ENCODE data around the gene TPK1.

Gene TPK1

GRCh38 chr7:144796919-144797318, 38.9 kb downstream of the TPK1 start:
- Histone ChIP-seq H3K36me3 (ENCODE audit: control insufficient read depth in 1 of 2, insufficient read depth in 2 of 2, low read depth in 1 of 2, low read length in 2 of 2) (peaks cover 0 to 7% of the 10 kb centered on the region in 2 experiments), H4K91ac (ENCODE audit: low read length) (no peak overlapping the region), H3K18ac (ENCODE audit: low read depth in 1 of 2, low read length in 2 of 2) (no peak overlapping the region), H3K27ac (ENCODE audit: low read length, poor library complexity, severe bottlenecking) (no peak overlapping the region), H3K4me1 (ENCODE audit: control insufficient read depth, insufficient read depth, low read depth, low read length) (no peaks in the 10 kb centered on the region), H4K8ac (ENCODE audit: low read length) (no peak overlapping the region), H2BK120ac (ENCODE audit: low read depth, low read length) (no peak overlapping the region), H3K27me3 (ENCODE audit: control insufficient read depth in 1 of 2, insufficient read depth in 1 of 2, low read length in 2 of 2) (no peaks in the 10 kb centered on the region), H2BK12ac (ENCODE audit: low read length in 2 of 2) (no peak overlapping the region), H2BK5ac (ENCODE audit: low read depth, low read length, poor library complexity, severe bottlenecking) (no peak overlapping the region), H3K4me2 (ENCODE audit: low read length, poor library complexity, severe bottlenecking) (no peak overlapping the region), H3K4ac (ENCODE audit: low read depth in 1 of 2, low read length in 2 of 2) (no peak overlapping the region), H3K14ac (ENCODE audit: low read length in 2 of 2) (no peak overlapping the region), H2AK5ac (ENCODE audit: low read length, severe bottlenecking) (no peak overlapping the region), H2BK15ac (ENCODE audit: low read depth, poor library complexity, severe bottlenecking) (no peak overlapping the region), H2AFZ (ENCODE audit: low read depth, low read length) (no peak overlapping the region), H3K9ac (ENCODE audit: low read length) (no peak overlapping the region), H3K23ac (ENCODE audit: low read length in 2 of 2) (no peak overlapping the region), H3K9me3 (ENCODE audit: control insufficient read depth, low read length) (peaks cover 11% of the 10 kb centered on the region), H3K4me3 (ENCODE audit: insufficient read depth in 1 of 2, low read depth in 1 of 2, low read length in 2 of 2) (no peak overlapping the region), H3K79me1 (replicated peaks; ENCODE audit: low read length, poor library complexity, severe bottlenecking) (peaks cover 3% of the 10 kb centered on the region)
- WGBS, result 86% methylated on average over 5 of the region's 5 CpGs
- DNase-seq, result no peak

DNA sequence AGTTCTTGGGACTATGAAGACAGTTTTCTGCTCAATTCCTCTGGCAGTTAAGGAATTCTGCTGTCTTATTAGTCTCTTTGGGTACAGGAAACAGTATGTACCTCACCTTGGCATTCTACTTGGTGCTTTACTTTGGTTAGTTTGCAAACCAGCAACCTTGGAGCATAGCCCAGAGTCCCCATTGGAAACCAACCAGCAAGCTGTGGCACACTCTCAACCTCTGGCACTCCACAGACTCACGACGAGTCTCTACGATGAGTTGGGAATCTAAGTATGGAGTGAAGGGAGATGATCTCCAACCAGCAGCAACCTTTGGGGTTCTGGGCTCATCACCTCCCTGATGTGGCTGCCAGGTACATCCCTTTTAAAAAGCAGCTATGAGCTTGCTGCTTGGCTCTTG, 43.8 kb downstream of the TPK1 start:
- H3K4me1 ChIP-seq (ENCODE audit: control insufficient read depth, insufficient read depth, low read depth, low read length), result no peaks in the 10 kb centered on the region
- no peak overlapping the region for H3K4ac ChIP-seq (ENCODE audit: low read depth in 1 of 2, low read length in 2 of 2)
- H3K9me3 ChIP-seq (ENCODE audit: control insufficient read depth, low read length), result no peaks in the 10 kb centered on the region
- H3K4me2 ChIP-seq (ENCODE audit: low read length, poor library complexity, severe bottlenecking), result no peak overlapping the region
- no peak overlapping the region for H4K91ac ChIP-seq (ENCODE audit: low read length)
- H3K27me3 ChIP-seq (ENCODE audit: control insufficient read depth in 1 of 2, insufficient read depth in 1 of 2, low read length in 2 of 2), result no peaks in the 10 kb centered on the region
- H2BK120ac ChIP-seq (ENCODE audit: low read depth, low read length), result no peak overlapping the region
- no peak overlapping the region for H2BK12ac ChIP-seq (ENCODE audit: low read length in 2 of 2)
- no peak for DNase-seq
- H2AFZ ChIP-seq (ENCODE audit: low read depth, low read length), result no peak overlapping the region
- no peak overlapping the region for H3K18ac ChIP-seq (ENCODE audit: low read depth in 1 of 2, low read length in 2 of 2)
- no peak overlapping the region for H3K23ac ChIP-seq (ENCODE audit: low read length in 2 of 2)
- no peak overlapping the region for H4K8ac ChIP-seq (ENCODE audit: low read length)
- H3K27ac ChIP-seq (ENCODE audit: low read length, poor library complexity, severe bottlenecking), result no peak overlapping the region
- no peak overlapping the region for H2BK5ac ChIP-seq (ENCODE audit: low read depth, low read length, poor library complexity, severe bottlenecking)
- no peak overlapping the region for H3K4me3 ChIP-seq (ENCODE audit: insufficient read depth in 1 of 2, low read depth in 1 of 2, low read length in 2 of 2)
- H3K79me1 ChIP-seq (replicated peaks; ENCODE audit: low read length, poor library complexity, severe bottlenecking), result peaks cover 3% of the 10 kb centered on the region
- H3K36me3 ChIP-seq (ENCODE audit: control insufficient read depth in 1 of 2, insufficient read depth in 2 of 2, low read depth in 1 of 2, low read length in 2 of 2), result peaks cover 0 to 7% of the 10 kb centered on the region in 2 experiments
- WGBS, result 100% methylated on average over 3 of the region's 3 CpGs
- no peak overlapping the region for H2BK15ac ChIP-seq (ENCODE audit: low read depth, poor library complexity, severe bottlenecking)
- H3K9ac ChIP-seq (ENCODE audit: low read length), result no peak overlapping the region
- H3K14ac ChIP-seq (ENCODE audit: low read length in 2 of 2), result no peak overlapping the region
- H2AK5ac ChIP-seq (ENCODE audit: low read length, severe bottlenecking), result no peak overlapping the region

- Histone ChIP-seq H2AFZ (ENCODE audit: low read depth, low read length) (no peak overlapping the region), H3K4me3 (ENCODE audit: insufficient read depth in 1 of 2, low read depth in 1 of 2, low read length in 2 of 2) (no peak overlapping the region), H3K36me3 (ENCODE audit: control insufficient read depth in 1 of 2, insufficient read depth in 2 of 2, low read depth in 1 of 2, low read length in 2 of 2) (peaks cover 0 to 2% of the 10 kb centered on the region in 2 experiments), H2BK15ac (ENCODE audit: low read depth, poor library complexity, severe bottlenecking) (no peak overlapping the region), H2BK5ac (ENCODE audit: low read depth, low read length, poor library complexity, severe bottlenecking) (no peak overlapping the region), H3K27me3 (ENCODE audit: control insufficient read depth in 1 of 2, insufficient read depth in 1 of 2, low read length in 2 of 2) (no peaks in the 10 kb centered on the region), H3K27ac (ENCODE audit: low read length, poor library complexity, severe bottlenecking) (no peak overlapping the region), H3K14ac (ENCODE audit: low read length in 2 of 2) (no peak overlapping the region), H4K8ac (ENCODE audit: low read length) (no peak overlapping the region), H2BK12ac (ENCODE audit: low read length in 2 of 2) (no peak overlapping the region), H3K9me3 (ENCODE audit: control insufficient read depth, low read length) (no peaks in the 10 kb centered on the region), H3K23ac (ENCODE audit: low read length in 2 of 2) (no peak overlapping the region), H3K4me1 (ENCODE audit: control insufficient read depth, insufficient read depth, low read depth, low read length) (no peaks in the 10 kb centered on the region), H3K18ac (ENCODE audit: low read depth in 1 of 2, low read length in 2 of 2) (no peak overlapping the region), H2AK5ac (ENCODE audit: low read length, severe bottlenecking) (no peak overlapping the region), H3K4ac (ENCODE audit: low read depth in 1 of 2, low read length in 2 of 2) (no peak overlapping the region), H2BK120ac (ENCODE audit: low read depth, low read length) (no peak overlapping the region), H4K91ac (ENCODE audit: low read length) (no peak overlapping the region), H3K4me2 (ENCODE audit: low read length, poor library complexity, severe bottlenecking) (no peak overlapping the region), H3K79me1 (replicated peaks; ENCODE audit: low read length, poor library complexity, severe bottlenecking) (peaks cover 2% of the 10 kb centered on the region), H3K9ac (ENCODE audit: low read length) (no peak overlapping the region)
- DNase-seq, result no peak
- 72% methylated on average over 2 of the region's 2 CpGs for WGBS
These were observed 44.4 kb downstream of the TPK1 start for GRCh38 chr7:144791488-144791887.

- no peaks in the 10 kb centered on the region for H3K4me1 ChIP-seq (ENCODE audit: control insufficient read depth, insufficient read depth, low read depth, low read length)
- H3K27me3 ChIP-seq (ENCODE audit: control insufficient read depth in 1 of 2, insufficient read depth in 1 of 2, low read length in 2 of 2), result no peaks in the 10 kb centered on the region
- no CpG with 5 or more reads among the region's 2 CpGs for WGBS
- H3K18ac ChIP-seq (ENCODE audit: low read depth in 1 of 2, low read length in 2 of 2), result no peak overlapping the region
- no peak overlapping the region for H3K4ac ChIP-seq (ENCODE audit: low read depth in 1 of 2, low read length in 2 of 2)
- H3K14ac ChIP-seq (ENCODE audit: low read length in 2 of 2), result no peak overlapping the region
- H2AK5ac ChIP-seq (ENCODE audit: low read length, severe bottlenecking), result no peak overlapping the region
- no peak overlapping the region for H2BK120ac ChIP-seq (ENCODE audit: low read depth, low read length)
- no peak overlapping the region for H2BK15ac ChIP-seq (ENCODE audit: low read depth, poor library complexity, severe bottlenecking)
- no peaks in the 10 kb centered on the region for H3K36me3 ChIP-seq (ENCODE audit: control insufficient read depth in 1 of 2, insufficient read depth in 2 of 2, low read depth in 1 of 2, low read length in 2 of 2)
- no peaks in the 10 kb centered on the region for H3K9me3 ChIP-seq (ENCODE audit: control insufficient read depth, low read length)
- H3K23ac ChIP-seq (ENCODE audit: low read length in 2 of 2), result no peak overlapping the region
- no peak overlapping the region for H3K4me3 ChIP-seq (ENCODE audit: insufficient read depth in 1 of 2, low read depth in 1 of 2, low read length in 2 of 2)
- no peak overlapping the region for H3K27ac ChIP-seq (ENCODE audit: low read length, poor library complexity, severe bottlenecking)
- H3K4me2 ChIP-seq (ENCODE audit: low read length, poor library complexity, severe bottlenecking), result no peak overlapping the region
- H2AFZ ChIP-seq (ENCODE audit: low read depth, low read length), result no peak overlapping the region
- no peak overlapping the region for H4K8ac ChIP-seq (ENCODE audit: low read length)
- H3K79me1 ChIP-seq (replicated peaks; ENCODE audit: low read length, poor library complexity, severe bottlenecking), result no peaks in the 10 kb centered on the region
- H2BK5ac ChIP-seq (ENCODE audit: low read depth, low read length, poor library complexity, severe bottlenecking), result no peak overlapping the region
- no peak overlapping the region for H3K9ac ChIP-seq (ENCODE audit: low read length)
- no peak for DNase-seq
- H2BK12ac ChIP-seq (ENCODE audit: low read length in 2 of 2), result no peak overlapping the region
- no peak overlapping the region for H4K91ac ChIP-seq (ENCODE audit: low read length)
These were observed 48.7 kb downstream of the TPK1 start for GRCh38 chr7:144787127-144787526.

Measured in mesenchymal stem cell (in vitro differentiated cells and primary cell).